GM23338 (cell line): ENCODE data around the gene BICD2. TPM values are rescaled to one million over a fixed set of nuclear protein-coding genes. Genes with fewer than 3 reads are reported as not detected.

ENCODE experiments used
- ATAC-seq: fragments of 200-7000 bp; cut with Tn5 transposase; 3 replicates; pipeline ENCODE4 v1.9.1; 2020
- DNase-seq: peaks from one replicate; pipeline ENCODE4 v3.0.0-alpha.2; 2015; ENCODE audit warnings: low spot score
- H2AFZ ChIP-seq: fragments of 200-600 bp; sonication (generic); 2 replicates; pipeline ENCODE4 v1.8.0; 2016; ENCODE audit warnings: antibody characterized with exemption, mild to moderate bottlenecking, moderate library complexity
- H3F3A ChIP-seq: fragments of 200-600 bp; sonication (generic); replicated peaks from 2 replicates; pipeline ENCODE4 v1.8.0; 2017; ENCODE audit warnings: antibody characterized with exemption, mixed run types, low read depth
- H3K27ac ChIP-seq: fragments of 200-600 bp; sonication (generic); 2 replicates; pipeline ENCODE4 v1.6.1; 2016; ENCODE audit warnings: low read depth
- H3K27me3 ChIP-seq: fragments of 200-600 bp; sonication (generic); 2 replicates; pipeline ENCODE4 v1.8.0; 2016; ENCODE audit warnings: mild to moderate bottlenecking, mixed run types, moderate library complexity; ENCODE audit not compliant: insufficient read depth
- H3K36me3 ChIP-seq: fragments of 200-600 bp; sonication (generic); 2 replicates; pipeline ENCODE4 v1.8.0; 2016; ENCODE audit warnings: mild to moderate bottlenecking; ENCODE audit not compliant: insufficient read depth
- H3K4me1 ChIP-seq: fragments of 200-600 bp; sonication (generic); 2 replicates; pipeline ENCODE4 v1.8.0; 2016; ENCODE audit warnings: mild to moderate bottlenecking, moderate library complexity; ENCODE audit not compliant: insufficient read depth
- H3K4me2 ChIP-seq: fragments of 200-600 bp; sonication (generic); 2 replicates; pipeline ENCODE4 v1.7.1; 2017; ENCODE audit warnings: mixed run types
- H3K4me3 ChIP-seq: fragments of 200-600 bp; sonication (generic); 2 replicates; pipeline ENCODE4 v1.6.1; 2016; ENCODE audit warnings: mixed run types
- H3K79me2 ChIP-seq: fragments of 200-600 bp; sonication (generic); replicated peaks from 2 replicates; pipeline ENCODE4 v1.8.0; 2017; ENCODE audit warnings: mild to moderate bottlenecking; ENCODE audit not compliant: insufficient read depth
- H3K9me2 ChIP-seq: fragments of 200-600 bp; sonication (generic); 2 replicates; pipeline ENCODE4 v1.8.0; 2017; ENCODE audit not compliant: insufficient read depth
- H4K20me1 ChIP-seq: fragments of 200-600 bp; sonication (generic); replicated peaks from 2 replicates; pipeline ENCODE4 v1.8.0; 2017; ENCODE audit warnings: mild to moderate bottlenecking; ENCODE audit not compliant: insufficient read depth
- H3K27ac Mint-ChIP-seq: 2 replicates; pipeline ENCODE4 v1.8.0; 2020; ENCODE audit warnings: inconsistent platforms, mild to moderate bottlenecking, moderate library complexity, mixed read lengths
- H3K27me3 Mint-ChIP-seq: 3 replicates; pipeline ENCODE4 v1.8.0; 2022; ENCODE audit warnings: low read depth, mild to moderate bottlenecking, moderate library complexity, mixed read lengths, inconsistent platforms; ENCODE audit not compliant: insufficient read depth, poor library complexity
- H3K36me3 Mint-ChIP-seq: 3 replicates; pipeline ENCODE4 v1.8.0; 2021; ENCODE audit warnings: low read depth, mild to moderate bottlenecking, inconsistent platforms, moderate library complexity, mixed read lengths
- H3K4me1 Mint-ChIP-seq: 3 replicates; pipeline ENCODE4 v1.8.0; 2020; ENCODE audit warnings: mild to moderate bottlenecking, inconsistent platforms, mixed read lengths
- H3K4me3 Mint-ChIP-seq: 3 replicates; pipeline ENCODE4 v1.8.0; 2021; ENCODE audit warnings: moderate library complexity, mild to moderate bottlenecking, inconsistent platforms, mixed read lengths
- H3K9me3 Mint-ChIP-seq: 3 replicates; pipeline ENCODE4 v1.8.0; 2020; ENCODE audit warnings: moderate library complexity, mild to moderate bottlenecking, inconsistent platforms, mixed read lengths
- CREB1 ChIP-seq: fragments of 250-450 bp; sonication (Bioruptor Pico); IDR thresholded peaks from 2 replicates; pipeline ENCODE4 v1.5.0; 2020; ENCODE audit warnings: low read depth, mild to moderate bottlenecking, moderate library complexity
- CTCF ChIP-seq, 2 experiments: fragments of 200-600 bp in 1 of 2; sonication (generic) in 1 of 2; conservative IDR thresholded peaks; 2 replicates each; pipeline versions ENCODE4 v1.5.1 to v1.6.1; 2016 to 2017; ENCODE audit warnings: antibody characterized with exemption in 2 of 2, low read depth in 2 of 2, mild to moderate bottlenecking in 2 of 2, moderate library complexity in 1 of 2
- EZH2 ChIP-seq: fragments of 200-600 bp; sonication (generic); IDR thresholded peaks from one replicate; pipeline ENCODE4 v1.8.0; 2017; ENCODE audit warnings: antibody characterized with exemption, mild to moderate bottlenecking, low read depth; ENCODE audit not compliant: unreplicated experiment
- NANOG ChIP-seq: IDR thresholded peaks from 2 replicates; pipeline ENCODE4 v1.6.1; 2016; ENCODE audit warnings: antibody characterized with exemption, borderline replicate concordance
- POLR2AphosphoS5 ChIP-seq: IDR thresholded peaks from 2 replicates; pipeline ENCODE4 v1.6.1; 2016; ENCODE audit warnings: antibody characterized with exemption, low read depth
- ZNF331 ChIP-seq: fragments of 250-450 bp; sonication (Bioruptor Pico); IDR thresholded peaks from 2 replicates; pipeline ENCODE4 v1.5.0; 2020; ENCODE audit warnings: low read depth, mild to moderate bottlenecking, moderate library complexity
- polyA plus RNA-seq: library from polyadenylated mRNA; unstranded; fragments of >200 nt; fragmentation: Nextera tagmentation; extraction: Ambion mirVana; gene quantifications from 2 replicates; pipeline ENCODE4 v1.2.1, GENCODE V29; 2016
- total RNA-seq: library from RNA; depleted of rRNA; stranded (reverse); fragments of >200 nt; shearing (Covaris generic); gene quantifications from 2 replicates; pipeline ENCODE4 v1.2.3, GENCODE V29; 2014

The BICD2 gene
- total and polyA plus RNA-seq, 2 experiments from 2014 or later, result 8.7 to 34.3 TPM

- Histone ChIP-seq H3K4me2 (peak overlapping the region; percentile 99), H4K20me1 (peaks cover 6% of the 10 kb centered on the region), H2AFZ (peak overlapping the region; percentile 84), H3F3A (peaks cover 5% of the 10 kb centered on the region; the same call in 1 of the 2 replicates), H3K79me2 (peaks cover 61% of the 10 kb centered on the region), H3K4me1 (peaks cover 17% of the 10 kb centered on the region; the same call in 1 of the 2 replicates), H3K27me3 (no peaks in the 10 kb centered on the region), H3K9me2 (no peaks in the 10 kb centered on the region), H3K27ac (no peak overlapping the region), H3K36me3 (no peaks in the 10 kb centered on the region), H3K4me3 (peak overlapping the region; percentile 99)
- H3K27me3 Mint-ChIP-seq, result peaks cover 5% of the 10 kb centered on the region
- ATAC-seq, result no peak
- H3K9me3 Mint-ChIP-seq, result no peaks in the 10 kb centered on the region
- H3K27ac Mint-ChIP-seq, result peak overlapping the region; percentile 72; the same call in 1 of the 2 replicates
- H3K36me3 Mint-ChIP-seq, result peaks cover 7% of the 10 kb centered on the region; the same call in 1 of the 3 replicates
- H3K4me1 Mint-ChIP-seq, result peaks cover 25% of the 10 kb centered on the region
- TF ChIP-seq CTCF (conservative IDR thresholded peaks at IDR 0.05; ENCODE audit: low read depth in 2 of 2) (no peak), CREB1 (no peak), POLR2AphosphoS5 (no peak), NANOG (no peak)
- peak; percentile 46 for DNase-seq
- H3K4me3 Mint-ChIP-seq, result peak overlapping the region; percentile 96
Observed at GRCh38 chr9:92668746-92669526, 95.7 kb downstream of the BICD2 start.

GRCh38 chr9:92666912-92667532, 97.6 kb downstream of the BICD2 start:
- ATAC-seq, result no peak
- TF ChIP-seq EZH2 (no peak), ZNF331 (CRISPR knock-in tag) (no peak), CTCF (conservative IDR thresholded peaks at IDR 0.05; ENCODE audit: low read depth in 2 of 2) (no peak)
- H3K4me3 Mint-ChIP-seq, result no peak overlapping the region

More at GRCh38 chr9:92666912-92667532, 97.6 kb downstream of the BICD2 start:
- Histone ChIP-seq H3K79me2 (peaks cover 80% of the 10 kb centered on the region), H3K4me2 (no peak overlapping the region), H3K4me3 (no peak overlapping the region), H3K9me2 (no peaks in the 10 kb centered on the region), H3F3A (peaks cover 5% of the 10 kb centered on the region; the same call in 1 of the 2 replicates), H3K27me3 (no peaks in the 10 kb centered on the region), H4K20me1 (peaks cover 6% of the 10 kb centered on the region), H3K4me1 (peaks cover 17% of the 10 kb centered on the region; the same call in 1 of the 2 replicates), H3K36me3 (no peaks in the 10 kb centered on the region), H3K27ac (no peak overlapping the region), H2AFZ (no peak overlapping the region)
- H3K9me3 Mint-ChIP-seq, result no peaks in the 10 kb centered on the region
- H3K4me1 Mint-ChIP-seq, result peaks cover 25% of the 10 kb centered on the region
- H3K36me3 Mint-ChIP-seq, result peaks cover 4% of the 10 kb centered on the region; the same call in 1 of the 3 replicates
- H3K27me3 Mint-ChIP-seq, result peaks cover 7% of the 10 kb centered on the region
- H3K27ac Mint-ChIP-seq, result no peak overlapping the region
- DNase-seq, result no peak
